C4-2B (cell line): Measurements from ENCODE around the gene SLC10A7.

Experiments
- H3K27ac ChIP-seq: fragments of 450-650 bp; 2 replicates; pipeline ENCODE4 v1.5.1; 2017
- ZFX ChIP-seq: fragments of 450-650 bp; IDR thresholded peaks from 2 replicates; pipeline ENCODE4 v1.6.1; 2017
- TF ChIP-seq, protein P1 (sequence below): fragments of 450-650 bp; conservative IDR thresholded peaks from 2 replicates; pipeline ENCODE4 v1.5.1; 2017; ENCODE audit warnings: mild to moderate bottlenecking

Gene SLC10A7

DNA sequence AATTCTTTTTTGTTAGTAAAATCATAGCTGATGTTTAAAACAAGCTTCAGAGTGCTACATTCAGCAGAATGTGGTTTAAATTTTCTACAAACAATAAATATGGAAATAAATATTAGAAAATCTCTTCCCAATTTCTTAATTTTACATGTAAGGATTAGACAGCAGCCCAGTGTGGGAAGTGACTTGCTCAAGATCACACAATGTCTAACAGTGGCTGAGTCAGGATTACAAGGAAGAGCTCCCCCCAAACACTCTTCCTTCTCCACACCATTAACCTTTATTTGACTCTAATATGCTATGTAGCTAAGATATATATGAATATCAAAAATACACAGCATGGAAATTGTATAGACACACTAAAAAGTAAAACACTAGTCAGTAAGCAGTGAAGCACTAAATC is 59.5 kb downstream of the SLC10A7 start:
- TF ChIP-seq, protein P1, sequence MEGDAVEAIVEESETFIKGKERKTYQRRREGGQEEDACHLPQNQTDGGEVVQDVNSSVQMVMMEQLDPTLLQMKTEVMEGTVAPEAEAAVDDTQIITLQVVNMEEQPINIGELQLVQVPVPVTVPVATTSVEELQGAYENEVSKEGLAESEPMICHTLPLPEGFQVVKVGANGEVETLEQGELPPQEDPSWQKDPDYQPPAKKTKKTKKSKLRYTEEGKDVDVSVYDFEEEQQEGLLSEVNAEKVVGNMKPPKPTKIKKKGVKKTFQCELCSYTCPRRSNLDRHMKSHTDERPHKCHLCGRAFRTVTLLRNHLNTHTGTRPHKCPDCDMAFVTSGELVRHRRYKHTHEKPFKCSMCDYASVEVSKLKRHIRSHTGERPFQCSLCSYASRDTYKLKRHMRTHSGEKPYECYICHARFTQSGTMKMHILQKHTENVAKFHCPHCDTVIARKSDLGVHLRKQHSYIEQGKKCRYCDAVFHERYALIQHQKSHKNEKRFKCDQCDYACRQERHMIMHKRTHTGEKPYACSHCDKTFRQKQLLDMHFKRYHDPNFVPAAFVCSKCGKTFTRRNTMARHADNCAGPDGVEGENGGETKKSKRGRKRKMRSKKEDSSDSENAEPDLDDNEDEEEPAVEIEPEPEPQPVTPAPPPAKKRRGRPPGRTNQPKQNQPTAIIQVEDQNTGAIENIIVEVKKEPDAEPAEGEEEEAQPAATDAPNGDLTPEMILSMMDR, result no peak
- no peak for TF ChIP-seq ZFX
- no peak overlapping the region for H3K27ac ChIP-seq

DNA sequence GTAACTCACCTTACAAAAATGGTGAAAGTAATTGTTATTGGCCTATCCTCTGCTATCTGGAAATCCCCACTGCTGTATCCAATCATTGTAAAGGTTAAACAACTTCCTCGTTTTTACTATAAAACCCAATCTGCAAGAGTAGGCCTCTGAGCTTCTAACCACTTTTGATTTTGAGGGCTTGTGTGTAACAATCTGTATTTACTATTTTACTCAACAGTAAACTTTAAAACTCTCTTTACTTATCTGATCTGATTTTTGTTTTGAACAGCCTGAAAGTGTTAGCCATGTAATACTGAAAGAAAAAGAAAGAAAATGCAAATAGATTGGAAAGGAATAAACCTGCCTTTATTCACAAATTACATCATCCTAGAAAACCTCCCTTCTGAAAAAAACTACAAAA is 63.1 kb downstream of the SLC10A7 start:
- H3K27ac ChIP-seq, result no peak overlapping the region
- TF ChIP-seq, protein P1, result no peak
- TF ChIP-seq ZFX, result no peak

DNA sequence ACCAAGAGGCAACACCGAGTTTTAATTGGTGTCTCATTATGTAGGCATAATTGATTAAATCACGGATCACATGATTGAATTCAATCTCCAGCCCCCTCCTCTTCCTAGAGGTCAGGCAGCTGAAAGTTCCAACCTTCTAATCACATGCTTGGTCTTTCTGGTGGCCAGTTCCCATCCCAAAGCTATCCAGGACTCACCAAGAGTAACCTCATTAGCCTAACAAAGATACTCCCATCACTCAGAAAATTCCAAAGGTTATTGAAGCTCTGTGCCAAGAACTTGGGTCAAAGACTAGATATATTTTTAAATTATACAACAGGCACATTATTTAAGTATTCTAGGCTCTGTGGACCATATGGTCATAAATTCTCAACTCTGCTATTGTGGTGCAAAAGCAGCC is 65.1 kb downstream of the SLC10A7 start:
- TF ChIP-seq, protein P1, result no peak
- no peak for TF ChIP-seq ZFX

DNA sequence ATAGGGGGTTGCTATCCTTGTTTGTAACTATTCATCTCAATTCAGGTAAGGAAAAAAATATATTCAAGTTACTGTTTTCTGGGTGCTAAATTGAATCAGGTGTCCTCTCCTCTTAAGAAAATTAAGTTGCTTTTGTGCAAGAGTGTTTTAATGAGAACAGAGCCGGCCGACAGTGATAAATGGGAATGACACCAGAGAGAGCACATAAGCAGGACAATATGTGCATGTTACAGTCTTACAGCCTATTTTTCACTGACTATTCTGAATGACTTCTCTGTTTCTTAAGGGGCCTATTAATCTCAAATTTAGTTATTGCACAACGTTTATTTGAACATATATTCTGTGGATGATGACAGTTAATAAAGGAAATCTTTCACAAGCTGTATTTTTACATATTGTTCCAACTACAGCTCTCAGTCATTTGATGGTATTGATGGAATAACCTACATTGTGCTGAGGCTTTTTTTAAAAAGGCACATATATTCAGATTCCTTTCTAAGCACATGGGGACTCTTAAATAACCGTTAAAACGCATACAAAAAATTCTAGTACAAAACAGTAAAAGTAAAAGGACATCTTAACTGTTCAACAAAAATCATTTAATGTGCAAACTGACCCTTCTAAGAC is 68.4 kb downstream of the SLC10A7 start:
- TF ChIP-seq, protein P1, result no peak
- TF ChIP-seq ZFX, result no peak
- H3K27ac ChIP-seq, result no peak overlapping the region

More for the DNA sequence above, 65.1 kb downstream of the SLC10A7 start:
- no peak overlapping the region for H3K27ac ChIP-seq

DNA sequence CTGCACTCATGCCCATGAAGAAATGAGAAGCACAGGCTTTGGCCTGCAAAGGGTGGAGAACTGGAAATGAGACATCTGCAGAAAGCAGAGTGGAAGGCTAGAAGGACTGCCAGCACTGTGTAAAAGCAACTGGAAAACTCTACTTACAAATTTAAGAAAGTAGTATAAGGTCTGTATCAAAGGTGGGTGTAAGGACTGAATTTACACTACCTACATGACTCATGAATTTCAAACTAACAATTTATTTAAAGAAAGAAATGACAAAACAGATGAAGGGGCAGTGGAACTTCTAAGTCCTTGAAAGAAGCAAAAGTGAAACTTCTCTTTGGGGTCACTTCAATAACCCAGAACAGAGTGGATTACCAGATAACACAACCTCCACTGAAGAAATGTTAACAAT is 71.2 kb downstream of the SLC10A7 start:
- TF ChIP-seq, protein P1, result no peak
- TF ChIP-seq ZFX, result no peak
- H3K27ac ChIP-seq, result no peak overlapping the region

DNA sequence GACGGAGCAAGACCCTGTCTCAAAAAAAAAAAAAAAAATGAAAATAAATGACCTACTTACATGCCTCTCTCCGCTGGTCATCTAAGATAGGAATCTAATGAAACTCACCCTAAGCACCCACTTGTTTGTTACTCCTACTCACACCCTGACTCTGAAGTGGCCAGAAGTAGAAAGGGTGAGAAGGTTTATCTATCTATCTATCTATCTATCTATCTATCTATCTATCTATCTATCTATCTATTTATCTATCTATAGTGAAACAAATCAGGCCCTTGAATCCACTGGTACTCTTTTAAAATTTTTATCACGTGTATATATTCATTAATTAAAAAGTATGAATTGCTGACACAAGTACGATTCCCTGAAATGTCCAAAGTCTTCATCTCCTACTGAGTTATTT is 75.2 kb downstream of the SLC10A7 start:
- H3K27ac ChIP-seq, result no peak overlapping the region
- TF ChIP-seq, protein P1, result no peak
- TF ChIP-seq ZFX, result no peak

DNA sequence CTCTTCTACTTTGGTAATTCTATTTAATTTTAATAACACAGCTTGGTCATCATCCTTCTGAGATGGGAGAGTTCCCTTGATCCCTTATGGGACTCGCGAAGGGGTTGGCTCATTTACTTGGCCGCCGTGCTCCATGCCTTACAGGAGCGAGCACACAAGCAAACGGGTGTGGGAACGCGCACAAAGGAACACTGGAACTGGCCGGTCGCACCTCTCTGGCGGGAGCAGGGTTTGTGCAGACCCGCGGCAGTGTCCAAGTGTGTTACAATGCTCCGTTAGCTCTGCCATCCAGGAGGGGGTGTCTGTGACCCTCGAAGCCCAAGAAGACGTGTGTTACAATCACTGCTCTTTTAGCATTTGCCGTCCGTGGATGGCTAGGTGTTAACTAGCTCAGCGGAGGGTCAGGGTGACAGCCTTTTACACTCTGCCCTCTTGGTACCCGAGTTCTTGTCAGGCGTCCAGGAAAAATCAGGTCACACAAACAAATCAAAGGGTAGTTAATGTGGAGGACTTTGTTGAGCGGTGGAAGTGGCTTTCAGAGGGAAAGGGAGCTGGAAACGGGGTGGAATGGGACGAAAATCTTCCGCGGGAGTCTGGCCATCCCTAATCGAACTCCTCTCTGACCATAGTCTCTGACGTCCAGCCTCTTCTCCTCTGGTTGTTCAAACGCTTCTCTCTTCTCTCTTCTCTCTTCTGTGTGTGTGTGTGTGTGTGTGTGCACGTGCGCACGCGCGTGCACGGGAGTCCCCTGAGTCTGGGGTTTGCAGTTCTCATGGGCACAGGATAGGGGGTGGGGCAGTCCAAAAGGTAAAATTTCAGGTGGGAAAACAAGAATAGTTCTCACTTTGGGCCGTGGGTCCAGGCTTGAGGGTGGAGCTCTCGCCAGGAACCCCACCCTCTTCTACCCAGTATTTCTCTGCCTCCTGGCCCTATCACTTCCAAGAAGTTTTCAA is 76.3 kb downstream of the SLC10A7 start:
- TF ChIP-seq, protein P1, result no peak
- no peak for TF ChIP-seq ZFX
- no peak overlapping the region for H3K27ac ChIP-seq
